Skin epidermis (tissue), 12 donors: Measurements from ENCODE around the gene TMPO.
"Not testable (repeated sequence)": the region's sequence is repeated elsewhere in the genome, so short reads cannot be mapped to it uniquely, and the experiment has no call there.

ENCODE experiments used
- H3K27ac ChIP-seq, 21 experiments: fragments of 200-600 bp; sonication (generic) in 11 of 21; one replicate each; pipeline ENCODE4 v1.5.0; 2020; ENCODE audit warnings: mild to moderate bottlenecking in 3 of 21, inconsistent platforms in 2 of 21, moderate library complexity in 2 of 21
- H3K4me3 ChIP-seq, 7 experiments: fragments of 200-600 bp; sonication (generic) in 2 of 7; one replicate each; pipeline ENCODE4 v1.5.0; 2020; ENCODE audit warnings: inconsistent platforms in 2 of 7, mild to moderate bottlenecking in 2 of 7, moderate library complexity in 1 of 7

Gene TMPO

GRCh38 chr12:98574110-98574509 is 58.7 kb downstream of the TMPO start:
- no peak overlapping the region for H3K27ac ChIP-seq
- H3K4me3 ChIP-seq: no peak overlapping the region

DNA sequence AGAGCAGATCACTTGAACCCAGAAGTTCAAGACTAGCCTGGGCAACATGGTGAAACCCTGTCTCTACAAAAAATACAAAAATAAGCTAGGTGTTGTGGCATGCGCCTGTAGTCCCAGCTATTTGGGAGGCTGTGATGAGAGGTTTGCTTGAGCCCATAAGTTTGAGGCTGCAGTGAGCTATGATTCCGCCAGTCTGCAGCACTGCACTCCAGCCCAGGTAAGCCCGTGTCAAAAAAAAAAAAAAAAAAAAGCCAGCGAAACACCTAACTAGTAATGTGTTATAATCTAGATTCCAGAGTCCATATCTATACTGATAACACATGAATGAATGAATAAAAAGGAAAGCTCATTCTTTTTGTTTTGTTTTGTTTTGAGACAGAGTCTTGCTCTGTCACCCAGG is 59.6 kb downstream of the TMPO start:
- H3K27ac ChIP-seq: no peak overlapping the region
- H3K4me3 ChIP-seq: no peak overlapping the region

GRCh38 chr12:98576795-98577194 is 61.4 kb downstream of the TMPO start:
- H3K27ac ChIP-seq, H3K4me3 ChIP-seq: not testable (repeated sequence)

GRCh38 chr12:98578392-98578791 is 63.0 kb downstream of the TMPO start:
- H3K27ac ChIP-seq: no peak overlapping the region

DNA sequence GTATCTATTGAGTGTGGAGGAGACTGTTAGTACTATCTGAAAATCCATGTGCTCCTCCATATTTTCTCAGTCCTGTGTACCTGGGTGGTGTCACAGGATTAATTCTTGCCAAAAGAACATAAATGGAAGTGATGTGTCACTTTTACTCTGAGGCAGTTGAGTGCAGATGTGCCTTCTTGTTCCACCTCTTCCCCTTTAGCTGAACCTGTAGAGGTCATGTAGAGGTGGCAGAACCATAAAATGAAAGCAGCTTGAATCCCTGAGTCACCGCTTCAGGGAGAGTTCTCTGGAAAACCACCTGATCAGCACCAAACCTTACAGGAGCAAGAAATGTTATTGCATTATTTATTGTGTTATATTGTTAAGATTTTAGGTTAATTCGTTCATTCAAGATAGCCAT is 63.4 kb downstream of the TMPO start:
- Histone ChIP-seq H3K27ac (no peak overlapping the region), H3K4me3 (no peak overlapping the region)

More at GRCh38 chr12:98578392-98578791, 63.0 kb downstream of the TMPO start:
- H3K4me3 ChIP-seq: no peak overlapping the region

- Histone ChIP-seq H3K4me3 (no peak overlapping the region), H3K27ac (no peak overlapping the region)
These were observed 64.0 kb downstream of the TMPO start for GRCh38 chr12:98579347-98579746.

DNA sequence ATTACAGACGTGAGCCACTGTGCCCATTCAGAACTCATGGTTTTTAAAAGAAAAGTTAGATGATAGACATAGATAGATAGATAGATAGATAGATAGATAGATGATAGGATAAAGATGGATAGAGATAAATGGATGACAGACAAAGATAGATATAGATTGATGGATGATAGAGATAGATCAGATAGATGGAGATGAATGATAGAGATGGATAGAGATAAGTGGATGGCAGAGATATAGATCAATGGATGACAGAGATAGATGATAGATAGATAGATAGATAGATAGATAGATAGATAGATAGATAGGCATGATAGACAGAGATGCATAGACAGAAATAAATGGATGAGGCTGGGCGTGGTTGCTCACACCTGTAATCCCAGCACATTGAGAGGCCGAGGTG is 64.4 kb downstream of the TMPO start:
- Histone ChIP-seq H3K27ac (no peak overlapping the region), H3K4me3 (no peak overlapping the region)

DNA sequence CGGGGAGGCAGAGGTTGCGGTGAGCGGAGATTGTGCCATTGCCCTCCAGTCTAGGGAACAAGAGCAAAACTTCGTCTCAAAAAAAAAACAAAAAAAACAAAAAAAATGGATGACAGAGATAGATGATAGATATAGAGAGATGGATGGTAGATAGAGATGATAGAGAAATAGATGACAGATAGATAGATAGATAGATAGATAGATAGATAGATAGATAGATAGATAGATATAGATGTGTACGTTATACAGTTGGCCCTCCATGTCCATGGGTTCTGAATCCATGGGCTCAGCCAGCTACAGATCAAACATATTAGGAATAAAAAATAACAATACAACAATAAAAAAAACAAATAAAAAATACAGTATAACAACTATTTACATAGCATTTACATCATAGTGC is 65.3 kb downstream of the TMPO start:
- H3K27ac ChIP-seq: no peak overlapping the region
- H3K4me3 ChIP-seq: no peak overlapping the region

GRCh38 chr12:98581101-98581500 is 65.7 kb downstream of the TMPO start:
- no peak overlapping the region for H3K4me3 ChIP-seq
- H3K27ac ChIP-seq: no peak overlapping the region

DNA sequence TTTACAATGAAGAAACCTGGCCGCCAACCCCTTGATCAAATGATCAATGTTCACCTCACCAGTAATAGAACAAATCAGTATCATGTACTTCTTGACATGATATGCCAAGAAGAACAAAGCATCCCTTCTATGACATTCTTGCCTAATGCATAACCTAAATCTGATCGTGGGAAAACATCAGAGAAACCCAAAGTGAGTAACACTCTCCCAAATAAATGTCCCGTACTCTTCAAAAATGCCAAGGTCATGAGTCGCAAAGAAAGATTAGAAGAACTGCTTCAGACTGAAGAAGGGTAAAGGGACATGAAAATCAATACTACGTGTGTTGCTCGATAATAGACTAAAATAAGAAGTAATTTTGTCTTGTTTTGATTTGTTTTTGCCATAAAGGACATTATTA is 66.7 kb downstream of the TMPO start:
- Histone ChIP-seq H3K4me3 (no peak overlapping the region), H3K27ac (no peak overlapping the region)

- Histone ChIP-seq H3K4me3 (no peak overlapping the region), H3K27ac (no peak overlapping the region)
These were observed 71.7 kb downstream of the TMPO start for GRCh38 chr12:98587084-98587483.

DNA sequence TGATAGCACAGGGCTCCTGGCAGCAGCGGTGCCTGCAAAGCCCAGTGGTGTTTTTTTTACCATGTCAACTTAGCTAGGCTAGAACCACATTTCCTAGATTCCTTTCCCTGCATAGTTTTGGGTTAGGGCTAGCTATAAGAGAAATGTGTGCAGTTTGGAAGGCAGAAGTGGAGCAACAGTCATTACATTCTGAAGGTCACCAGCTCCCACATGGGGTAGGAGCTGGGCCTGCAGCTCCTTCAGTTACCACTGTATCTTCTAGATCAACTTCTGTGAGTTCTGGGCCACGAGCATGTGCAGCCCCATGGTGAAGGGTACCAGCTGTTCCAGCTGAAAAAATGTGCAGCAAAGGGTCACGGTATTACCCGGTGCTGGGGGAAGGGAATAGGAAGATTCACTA is 75.8 kb downstream of the TMPO start:
- Histone ChIP-seq H3K27ac (no peak overlapping the region), H3K4me3 (no peak overlapping the region)

- peak overlapping the region in 20 of 21 experiments; percentile 64 to 100 (median 98) for H3K27ac ChIP-seq
These were observed 77.5 kb downstream of the TMPO start for GRCh38 chr12:98592825-98593322.

DNA sequence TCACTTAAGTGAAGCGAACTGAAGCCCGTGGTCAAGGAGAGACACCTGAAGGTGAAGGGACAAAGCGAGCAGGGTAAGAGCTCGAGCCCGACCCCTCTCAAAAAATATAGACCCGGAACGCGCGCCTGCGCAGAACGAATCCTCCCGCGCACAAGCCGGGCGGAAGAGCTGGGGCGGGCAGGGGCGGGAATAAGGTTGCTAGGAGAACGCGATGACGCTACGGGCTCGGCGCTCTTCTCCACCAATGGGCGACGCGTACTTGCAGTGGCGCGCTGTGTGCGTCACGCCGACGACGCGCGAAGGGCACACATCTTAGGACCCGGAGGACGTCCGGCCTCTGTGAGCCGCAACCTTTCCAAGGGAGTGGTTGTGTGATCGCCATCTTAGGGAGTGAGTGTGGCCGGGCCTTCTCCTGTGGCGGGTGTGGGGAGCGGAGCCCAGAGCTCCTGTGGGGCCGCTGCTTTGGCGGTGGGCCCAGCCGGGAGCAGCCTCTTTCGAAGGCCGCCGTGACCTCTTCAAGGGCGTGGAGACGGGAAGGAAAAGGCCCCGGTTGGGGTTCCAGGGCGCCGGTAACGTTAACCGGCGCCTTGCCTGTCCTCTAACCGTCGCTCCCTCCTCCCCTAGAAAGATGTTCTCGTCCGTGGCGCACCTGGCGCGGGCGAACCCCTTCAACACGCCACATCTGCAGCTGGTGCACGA is 78.1 kb downstream of the TMPO start, which contains the start of gene SLC25A3:
TSS of gene SLC25A3 (plus strand) at position 336 of the 699 bp plus-strand sequence. CDS start at position 629, 293 bp downstream.
- Histone ChIP-seq H3K4me3 (peak within 1 kb of the TSS; percentile 60 to 99 (median 93)), H3K27ac (peak within 1 kb of the TSS; percentile 83 to 100 (median 98))

More at GRCh38 chr12:98592825-98593322, 77.5 kb downstream of the TMPO start:
- H3K4me3 ChIP-seq: peak overlapping the region; percentile 60 to 99 (median 93)

DNA sequence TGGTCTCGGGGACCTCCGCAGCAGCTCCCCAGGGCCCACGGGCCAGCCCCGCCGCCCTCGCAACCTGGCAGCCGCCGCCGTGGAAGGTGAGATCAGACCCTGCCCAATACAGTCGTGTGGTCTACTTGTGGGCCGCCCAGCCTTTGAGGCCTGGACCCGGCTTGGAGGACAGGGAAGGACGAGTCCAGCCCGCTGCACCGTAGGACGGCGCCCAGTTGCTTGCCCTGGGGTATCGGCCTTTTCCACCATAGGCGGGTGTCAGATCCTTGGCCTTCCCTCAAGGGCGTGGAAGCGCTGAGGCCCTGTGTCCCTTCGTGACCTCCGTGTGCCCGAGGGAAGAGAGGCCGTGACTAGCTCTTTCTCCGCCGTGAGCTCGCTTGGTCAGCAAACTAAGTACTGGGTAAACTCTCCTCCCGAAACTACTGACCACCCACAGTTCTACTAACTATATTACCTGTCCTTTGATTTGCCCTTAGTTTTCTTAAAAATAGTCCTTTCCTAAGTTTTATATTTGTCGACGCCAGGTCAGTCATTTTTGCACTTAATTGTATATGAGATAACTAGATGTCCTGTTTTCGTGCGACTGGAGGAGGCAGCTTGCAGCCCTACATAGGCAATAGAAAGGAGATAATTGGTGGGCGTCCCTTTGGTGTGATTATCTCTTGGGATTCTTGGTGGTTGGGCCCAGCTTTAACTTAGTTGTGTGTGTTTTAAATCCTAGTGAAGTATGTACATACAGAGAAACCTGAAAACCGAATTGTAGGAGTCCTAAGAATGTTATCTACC is 78.9 kb downstream of the TMPO start:
- peak overlapping the region; percentile 60 to 99 (median 93) for H3K4me3 ChIP-seq
- H3K27ac ChIP-seq: peak overlapping the region; percentile 83 to 100 (median 98)

DNA sequence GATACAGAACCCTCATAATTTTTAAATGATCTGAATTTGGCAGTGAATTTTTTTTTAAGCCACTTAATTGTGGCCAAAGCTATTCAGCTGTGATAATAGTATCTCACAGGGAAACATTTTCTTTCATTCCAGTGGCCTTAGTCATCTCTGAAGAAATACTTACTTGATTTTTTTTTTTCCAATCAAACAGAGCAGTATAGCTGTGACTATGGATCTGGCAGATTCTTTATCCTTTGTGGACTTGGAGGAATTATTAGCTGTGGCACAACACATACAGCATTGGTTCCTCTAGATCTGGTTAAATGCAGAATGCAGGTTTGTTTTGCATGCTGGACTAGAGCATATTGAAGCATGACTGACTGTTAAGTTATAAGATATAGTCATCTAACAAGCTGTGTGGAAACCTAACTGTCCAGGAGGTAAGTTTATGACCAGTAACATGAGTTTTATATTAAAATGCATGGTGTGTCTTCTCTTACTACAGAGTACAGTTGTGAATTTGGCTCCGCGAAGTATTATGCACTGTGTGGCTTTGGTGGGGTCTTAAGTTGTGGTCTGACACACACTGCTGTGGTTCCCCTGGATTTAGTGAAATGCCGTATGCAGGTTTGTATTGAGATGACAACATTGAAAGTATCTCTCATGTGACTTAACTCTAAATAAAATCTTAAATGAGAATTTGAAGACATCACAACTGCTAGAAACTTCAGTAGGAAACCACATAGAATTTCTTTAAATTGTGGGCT is 80.0 kb downstream of the TMPO start:
- H3K27ac ChIP-seq: peak overlapping the region in 9 of 21 experiments; percentile 91 to 100 (median 99)
- H3K4me3 ChIP-seq: peak overlapping the region; percentile 60 to 99 (median 93)

- not testable (repeated sequence) for H3K27ac ChIP-seq, H3K4me3 ChIP-seq
These were observed 81.9 kb downstream of the TMPO start for GRCh38 chr12:98597313-98597712.
